Activated CD8-positive, alpha-beta T cell treated with anti-CD3 and anti-CD28 coated beads, Interleukin-2, amount 10 ng/mL, durations not matched to agents 7 days and 5 days (primary cell): ENCODE results near the gene NFYB. TPM values are rescaled to one million over a fixed set of nuclear protein-coding genes. Genes with fewer than 3 reads are reported as not detected.
"Not testable (repeated sequence)": the region's sequence is repeated elsewhere in the genome, so short reads cannot be mapped to it uniquely, and the experiment has no call there.

Experiments used
- ATAC-seq: fragments of 150-1000 bp; cut with Tn5 transposase; one replicate; pipeline ENCODE4 v1.10.0; 2021; ENCODE audit warnings: moderate library complexity
- CTCF ChIA-PET: fragments of 350-600 bp; sonication (Branson Sonifier 250); formaldehyde crosslinking; loops from one replicate; lab custom pipeline; 2021; ENCODE audit warnings: antibody characterized with exemption; lab: Charles Lee
- POLR2A ChIA-PET: fragments of 350-600 bp; sonication (Branson Sonifier 250); formaldehyde crosslinking; loops from one replicate; lab custom pipeline; 2021; ENCODE audit warnings: antibody characterized with exemption; lab: Charles Lee
- DNase-seq: peaks from one replicate; pipeline ENCODE4 v3.0.0-alpha.2; 2020
- H3K27ac Mint-ChIP-seq: one replicate; pipeline ENCODE4 v1.8.0; 2021; ENCODE audit warnings: mild to moderate bottlenecking, mixed read lengths
- H3K27me3 Mint-ChIP-seq: one replicate; pipeline ENCODE4 v1.8.0; 2021; ENCODE audit warnings: low read depth, mixed read lengths
- H3K36me3 Mint-ChIP-seq: one replicate; pipeline ENCODE4 v1.8.0; 2021; ENCODE audit warnings: low read depth, mixed read lengths
- H3K4me1 Mint-ChIP-seq: one replicate; pipeline ENCODE4 v1.8.0; 2021; ENCODE audit warnings: low read depth, mixed read lengths
- H3K4me3 Mint-ChIP-seq: one replicate; pipeline ENCODE4 v1.8.0; 2021; ENCODE audit warnings: mild to moderate bottlenecking, mixed read lengths
- H3K9me3 Mint-ChIP-seq: one replicate; pipeline ENCODE4 v1.8.0; 2022; ENCODE audit warnings: mixed read lengths; ENCODE audit not compliant: insufficient read depth
- total RNA-seq, 2 experiments: library from RNA; stranded (reverse); gene quantifications; one replicate each; pipeline ENCODE4 v1.2.3, GENCODE V29; 2021

NFYB gene
- total RNA-seq, 2 experiments from 2014 or later: 25.4 to 29.8 TPM

DNA sequence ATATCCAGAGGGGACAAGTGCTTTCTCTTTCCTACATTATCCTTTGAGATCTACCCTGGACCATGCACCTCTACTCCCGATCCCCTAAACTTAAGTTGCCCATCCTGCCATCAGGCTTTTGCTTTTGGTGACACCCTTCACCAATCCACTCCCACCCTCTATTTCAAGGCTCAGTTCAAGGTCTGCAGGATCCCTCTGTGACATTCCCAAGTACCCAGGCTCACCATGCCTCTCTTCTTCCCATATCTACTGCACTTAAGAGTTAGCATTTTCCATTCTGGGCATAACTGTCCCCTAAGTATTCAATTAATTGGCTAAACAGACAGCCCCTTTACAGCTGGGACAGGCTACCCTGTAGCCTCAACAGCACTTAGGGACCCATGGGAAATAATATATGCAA lies 3.1 kb downstream of the NFYB start:
- POLR2A ChIA-PET: no interaction called here
- CTCF ChIA-PET: interaction anchor here (1.1 kb wide), 1 partner anchor 9 kb away, joined by 3 read pairs; no protein-coding TSS in a partner anchor

DNA sequence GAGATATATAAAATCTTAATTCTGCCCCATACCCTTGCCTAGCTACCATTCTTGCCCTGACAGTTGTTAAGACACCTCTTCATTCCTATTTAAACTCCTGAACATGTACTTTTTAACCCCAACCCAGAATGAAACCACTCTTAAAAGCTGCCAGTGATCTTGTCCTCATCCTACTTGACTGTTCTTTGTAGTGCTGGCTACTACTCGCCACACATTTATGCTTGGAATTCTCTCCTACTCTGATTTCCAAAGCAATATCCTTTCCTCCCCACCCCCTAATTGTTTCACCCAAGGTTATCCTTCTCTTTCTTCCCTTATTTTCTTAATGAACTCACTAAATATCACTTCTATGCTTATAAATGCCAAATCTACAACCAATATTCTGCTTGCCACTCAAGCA lies 4.1 kb downstream of the NFYB start:
- no peak for DNase-seq
- Mint-ChIP-seq H3K36me3 (peaks cover 20% of the 10 kb centered on the region), H3K9me3 (no peaks in the 10 kb centered on the region), H3K4me3 (no peak overlapping the region), H3K27me3 (no peaks in the 10 kb centered on the region), H3K27ac (no peak overlapping the region), H3K4me1 (peaks cover 20% of the 10 kb centered on the region)
- CTCF ChIA-PET: interaction anchor here (0.7 to 2.0 kb wide), 2 partner anchors 25 to 76 kb away, joined by 3 to 8 read pairs; no protein-coding TSS in a partner anchor
- ATAC-seq: no peak
- POLR2A ChIA-PET: interaction anchor here (0.7 kb wide), 1 partner anchor 9 kb away, joined by 3 read pairs; no protein-coding TSS in a partner anchor

More for the DNA sequence above, 3.1 kb downstream of the NFYB start:
- ATAC-seq (no peak), DNase-seq (no peak)
- no peaks in the 10 kb centered on the region for H3K27me3 Mint-ChIP-seq
- peaks cover 22% of the 10 kb centered on the region for H3K4me1 Mint-ChIP-seq
- no peak overlapping the region for H3K4me3 Mint-ChIP-seq
- H3K36me3 Mint-ChIP-seq: peaks cover 15% of the 10 kb centered on the region
- no peaks in the 10 kb centered on the region for H3K9me3 Mint-ChIP-seq
- no peak overlapping the region for H3K27ac Mint-ChIP-seq

DNA sequence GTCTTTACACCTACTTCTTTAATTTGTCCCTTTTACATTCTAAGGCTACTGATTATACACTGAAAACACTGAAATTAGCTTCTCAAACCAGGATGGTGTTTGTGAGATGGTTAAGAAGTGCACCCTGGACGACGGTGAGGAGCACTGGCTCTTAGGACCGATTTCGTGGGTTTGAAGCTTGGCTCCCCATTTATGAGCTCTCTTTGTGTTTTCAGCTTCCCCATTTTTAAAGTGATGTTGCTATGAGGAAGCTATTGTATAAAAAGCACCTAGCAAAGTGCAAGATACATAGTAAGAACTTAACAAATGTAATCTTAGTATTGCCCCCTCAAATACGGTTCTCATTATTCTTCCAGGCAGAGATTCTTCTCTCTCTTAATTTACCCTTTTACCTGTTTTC lies 4.7 kb downstream of the NFYB start:
- ATAC-seq (no peak), DNase-seq (no peak)
- peaks cover 15% of the 10 kb centered on the region for H3K4me1 Mint-ChIP-seq
- ChIA-PET CTCF (interaction anchor here (0.7 to 2.0 kb wide), 2 partner anchors 24 to 75 kb away, joined by 3 to 8 read pairs; no protein-coding TSS in a partner anchor), POLR2A (interaction anchor here (0.7 kb wide), 1 partner anchor 8 kb away, joined by 3 read pairs; no protein-coding TSS in a partner anchor)
- peaks cover 21% of the 10 kb centered on the region for H3K36me3 Mint-ChIP-seq
- H3K9me3 Mint-ChIP-seq: no peaks in the 10 kb centered on the region
- H3K4me3 Mint-ChIP-seq: no peak overlapping the region
- H3K27ac Mint-ChIP-seq: no peak overlapping the region
- H3K27me3 Mint-ChIP-seq: no peaks in the 10 kb centered on the region

DNA sequence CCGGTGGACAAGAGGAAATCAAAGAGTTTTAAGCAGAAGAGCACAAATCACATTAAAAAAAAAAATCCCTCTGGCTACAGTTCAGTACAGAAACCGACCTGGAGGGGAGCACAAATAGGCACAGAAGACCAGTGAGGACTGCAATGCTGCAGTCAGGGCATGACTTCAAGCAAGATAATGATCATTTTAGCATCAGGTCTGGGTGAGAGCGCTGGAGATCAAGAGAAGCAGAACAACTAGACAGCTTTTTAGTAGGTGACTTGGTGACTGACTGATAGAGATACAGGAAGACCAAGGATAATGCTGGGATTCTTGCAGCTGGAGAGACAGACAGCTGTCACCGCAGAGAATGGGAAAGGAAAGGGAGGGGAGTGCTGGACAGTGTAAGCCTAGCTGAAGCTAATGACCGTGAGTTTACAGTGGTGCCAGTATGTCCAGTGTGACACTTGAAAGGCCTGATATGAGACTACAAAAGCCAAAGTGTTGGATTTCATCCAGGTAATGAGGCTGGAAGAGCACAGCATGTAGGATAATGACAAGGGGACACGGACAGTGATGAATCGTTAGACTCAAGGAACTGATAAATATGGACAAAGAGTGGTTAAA lies 5.6 kb downstream of the NFYB start:
- ChIA-PET POLR2A (no interaction called here), CTCF (interaction anchor here (1.3 to 2.0 kb wide), 2 partner anchors 16 to 23 kb away, joined by 3 to 8 read pairs; no protein-coding TSS in a partner anchor)
- peaks cover 15% of the 10 kb centered on the region for H3K4me1 Mint-ChIP-seq
- H3K36me3 Mint-ChIP-seq: peaks cover 21% of the 10 kb centered on the region
- no peak overlapping the region for H3K4me3 Mint-ChIP-seq
- no peaks in the 10 kb centered on the region for H3K9me3 Mint-ChIP-seq
- no peak for DNase-seq
- no peak overlapping the region for H3K27ac Mint-ChIP-seq
- H3K27me3 Mint-ChIP-seq: no peaks in the 10 kb centered on the region
- ATAC-seq: no peak

DNA sequence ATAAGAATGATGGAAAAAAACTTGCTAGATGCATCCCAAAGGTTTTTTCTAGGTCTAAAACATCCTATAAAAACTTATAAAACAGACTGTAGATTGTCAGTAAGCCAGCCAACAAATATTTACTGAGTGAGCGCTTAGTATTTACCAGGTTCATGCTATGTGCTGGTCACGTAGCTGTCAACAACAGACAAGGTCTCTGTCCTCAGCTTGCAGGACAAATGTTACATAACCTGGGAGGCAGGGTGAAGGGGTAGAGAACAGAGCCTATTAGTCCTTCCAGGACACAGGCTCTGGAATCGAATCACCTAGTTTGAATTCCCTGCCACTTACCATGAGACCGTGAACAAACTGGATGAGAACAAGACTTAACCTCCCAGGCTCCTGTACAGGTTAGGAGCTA lies 6.4 kb downstream of the NFYB start:
- Mint-ChIP-seq H3K27ac (no peak overlapping the region), H3K4me3 (no peak overlapping the region), H3K27me3 (no peaks in the 10 kb centered on the region), H3K9me3 (no peaks in the 10 kb centered on the region), H3K36me3 (peaks cover 22% of the 10 kb centered on the region), H3K4me1 (peaks cover 12% of the 10 kb centered on the region)
- CTCF ChIA-PET: interaction anchor here (0.9 to 1.3 kb wide), 2 partner anchors 15 to 74 kb away, joined by 3 read pairs; no protein-coding TSS in a partner anchor
- DNase-seq (no peak), ATAC-seq (no peak)
- POLR2A ChIA-PET: no interaction called here

- Mint-ChIP-seq H3K9me3 (no peaks in the 10 kb centered on the region), H3K27ac (no peak overlapping the region), H3K4me3 (no peak overlapping the region), H3K4me1 (peaks cover 5% of the 10 kb centered on the region), H3K36me3 (peaks cover 28% of the 10 kb centered on the region), H3K27me3 (no peaks in the 10 kb centered on the region)
- no peak for ATAC-seq
- ChIA-PET CTCF (interaction anchor here (0.9 kb wide), 1 partner anchor 73 kb away, joined by 3 read pairs; no protein-coding TSS in a partner anchor), POLR2A (no interaction called here)
- no peak for DNase-seq
These were observed 7.2 kb downstream of the NFYB start for GRCh38 chr12:104130760-104131159.

- H3K27ac Mint-ChIP-seq: no peak overlapping the region
- ChIA-PET POLR2A (no interaction called here), CTCF (interaction anchor here (0.7 to 1.6 kb wide), 2 partner anchors 17 to 68 kb away, joined by 3 to 5 read pairs; no protein-coding TSS in a partner anchor)
- no peaks in the 10 kb centered on the region for H3K27me3 Mint-ChIP-seq
- peaks cover 39% of the 10 kb centered on the region for H3K36me3 Mint-ChIP-seq
- no peaks in the 10 kb centered on the region for H3K9me3 Mint-ChIP-seq
- peaks cover 2% of the 10 kb centered on the region for H3K4me1 Mint-ChIP-seq
- H3K4me3 Mint-ChIP-seq: no peak overlapping the region
- DNase-seq: no peak
- ATAC-seq: no peak
These were observed 11.5 kb downstream of the NFYB start for GRCh38 chr12:104126548-104126947.

DNA sequence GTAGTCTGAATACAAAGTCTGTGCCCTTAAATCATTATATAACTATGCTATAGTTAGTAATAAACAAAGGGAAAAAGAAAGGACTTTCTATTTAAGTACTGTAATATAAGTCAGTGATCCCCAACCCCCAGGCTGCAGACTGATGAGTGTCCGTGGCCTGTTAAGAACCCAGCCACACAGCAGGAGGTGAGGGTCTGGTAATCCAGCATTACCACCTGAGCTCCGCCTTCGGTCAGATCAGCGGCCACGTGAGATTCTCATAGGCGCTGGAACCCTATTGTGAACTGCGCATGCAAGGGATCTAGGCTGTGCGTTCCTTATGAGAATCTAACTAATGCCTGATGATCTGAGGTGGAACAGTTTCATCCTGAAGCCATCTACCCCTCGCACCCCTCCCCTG lies 15.7 kb downstream of the NFYB start:
- POLR2A ChIA-PET: no interaction called here
- Mint-ChIP-seq H3K4me1 (no peaks in the 10 kb centered on the region), H3K36me3 (peaks cover 45% of the 10 kb centered on the region), H3K4me3 (no peak overlapping the region), H3K27ac (no peak overlapping the region), H3K27me3 (no peaks in the 10 kb centered on the region), H3K9me3 (no peaks in the 10 kb centered on the region)
- CTCF ChIA-PET: interaction anchor here (4.2 kb wide), 1 partner anchor 12 kb away, joined by 32 read pairs; no protein-coding TSS in a partner anchor
- ATAC-seq (no peak), DNase-seq (no peak)

DNA sequence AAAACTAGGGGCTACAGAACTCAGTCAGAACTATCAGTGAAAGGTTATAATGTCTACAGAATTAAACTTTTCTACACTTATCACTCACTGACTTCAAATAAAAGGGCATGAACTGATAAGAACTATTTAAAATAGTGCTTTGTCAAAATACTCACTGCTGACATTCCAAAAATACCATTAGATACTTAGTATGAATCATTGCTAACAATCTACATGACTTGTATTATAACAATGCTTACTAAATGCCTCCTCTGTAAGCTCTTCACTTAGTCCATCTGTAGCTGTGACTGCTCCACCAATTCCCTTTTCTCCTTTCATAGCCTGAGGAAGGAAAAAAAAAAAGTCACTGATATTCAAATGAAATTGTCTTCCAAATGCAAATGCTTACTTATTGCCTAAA lies 17.0 kb downstream of the NFYB start:
- Mint-ChIP-seq H3K4me1 (no peaks in the 10 kb centered on the region), H3K27ac (no peak overlapping the region), H3K4me3 (no peak overlapping the region), H3K27me3 (no peaks in the 10 kb centered on the region), H3K9me3 (no peaks in the 10 kb centered on the region), H3K36me3 (peaks cover 39% of the 10 kb centered on the region)
- ChIA-PET POLR2A (no interaction called here), CTCF (interaction anchor here (1.3 to 4.2 kb wide), 2 partner anchors 11 to 17 kb away, joined by 3 to 32 read pairs; partner anchors contain the start of gene NFYB)
- DNase-seq (no peak), ATAC-seq (no peak)

- no peak for DNase-seq
- Mint-ChIP-seq H3K9me3 (no peaks in the 10 kb centered on the region), H3K4me1 (no peaks in the 10 kb centered on the region), H3K27ac (no peak overlapping the region), H3K36me3 (peaks cover 21% of the 10 kb centered on the region), H3K27me3 (no peaks in the 10 kb centered on the region), H3K4me3 (no peak overlapping the region)
- CTCF ChIA-PET: no interaction called here
- ATAC-seq: no peak
- POLR2A ChIA-PET: no interaction called here
These were observed 22.4 kb downstream of the NFYB start for GRCh38 chr12:104115587-104115975.

- H3K4me1 Mint-ChIP-seq, POLR2A ChIA-PET, ATAC-seq, DNase-seq, H3K9me3 Mint-ChIP-seq, CTCF ChIA-PET, H3K27me3 Mint-ChIP-seq, H3K4me3 Mint-ChIP-seq, H3K27ac Mint-ChIP-seq: not testable (repeated sequence)
- H3K36me3 Mint-ChIP-seq: peaks cover 17% of the 10 kb centered on the region
These were observed 23.0 kb downstream of the NFYB start for GRCh38 chr12:104114834-104115586.
